Endothelial cell of umbilical vein (primary cell): Measurements from ENCODE around the gene LRRIQ4. TPM values are rescaled to one million over a fixed set of nuclear protein-coding genes. Genes with fewer than 3 reads are reported as not detected.

Experiments used
- BruUV-seq: library from RNA; stranded (reverse); fragments of 400-500 nt; replicated peaks from 2 replicates; lab custom pipeline; 2021; lab: Mats Ljungman, UMichigan
- CTCF ChIA-PET: fragments of 300-600, 350-600 bp; sonication (Branson Sonifier 250); formaldehyde crosslinking; loops from one replicate; lab custom pipeline; 2021; ENCODE audit warnings: antibody characterized with exemption, inconsistent platforms; lab: Charles Lee
- POLR2A ChIA-PET: fragments of 300-600, 350-600 bp; sonication (Branson Sonifier 250); formaldehyde crosslinking; loops from one replicate; lab custom pipeline; 2021; ENCODE audit warnings: antibody characterized with exemption, inconsistent platforms; lab: Charles Lee
- DNase-seq: peaks from one replicate; pipeline ENCODE4 v3.0.0-alpha.2; 2011; ENCODE audit warnings: low read depth, low spot score
- FAIRE-seq: peaks from 2 replicates; lab custom pipeline; 2011; peaks lifted over from hg19 to GRCh38; lab: Jason Lieb, UNC
- H2AFZ ChIP-seq: 2 replicates; pipeline ENCODE4 v1.6.0; 2012; ENCODE audit warnings: low read depth, low read length, control low read depth, inconsistent platforms
- H3K27ac ChIP-seq: 2 replicates; pipeline ENCODE4 v1.5.1; 2011; ENCODE audit warnings: low read depth, mild to moderate bottlenecking, control low read depth, low read length, moderate library complexity; ENCODE audit not compliant: insufficient read depth
- H3K27me3 ChIP-seq, 2 experiments: 2 replicates each; pipeline versions ENCODE4 v1.6.0 to v1.6.1; 2011; ENCODE audit warnings: low read length in 2 of 2, mixed read lengths in 1 of 2; ENCODE audit not compliant: control insufficient read depth in 2 of 2, insufficient read depth in 2 of 2
- H3K36me3 ChIP-seq, 2 experiments: 2 replicates in 1 of 2; 3 replicates in 1 of 2; pipeline ENCODE4 v1.5.1; 2011; ENCODE audit warnings: low read length in 2 of 2, mild to moderate bottlenecking in 1 of 2, moderate library complexity in 1 of 2; ENCODE audit not compliant: control insufficient read depth in 2 of 2, insufficient read depth in 2 of 2; ENCODE audit errors: extremely low read depth in 1 of 2
- H3K4me1 ChIP-seq: 3 replicates; pipeline ENCODE4 v1.5.1; 2011; ENCODE audit warnings: mild to moderate bottlenecking, low read length; ENCODE audit not compliant: control insufficient read depth, insufficient read depth; ENCODE audit errors: extremely low read depth
- H3K4me2 ChIP-seq: 2 replicates; pipeline ENCODE4 v1.6.1; 2011; ENCODE audit warnings: low read length, control low read depth, mixed read lengths; ENCODE audit not compliant: insufficient read depth
- H3K4me3 ChIP-seq, 3 experiments: fragments of 200-600 bp in 1 of 3; sonication (generic), shearing (Covaris generic) in 1 of 3; replicated peaks in 1 of 3; 2 replicates each; pipeline ENCODE4 v1.5.1; 2011 to 2016; ENCODE audit warnings: control low read depth in 3 of 3, low read length in 3 of 3, mild to moderate bottlenecking in 2 of 3, inconsistent platforms in 1 of 3, low read depth in 1 of 3, moderate library complexity in 1 of 3; ENCODE audit not compliant: insufficient read depth in 1 of 3
- H3K79me2 ChIP-seq: 2 replicates; pipeline ENCODE4 v1.6.0; 2012; ENCODE audit warnings: low read length, inconsistent platforms; ENCODE audit not compliant: control insufficient read depth, insufficient read depth
- H3K9ac ChIP-seq: replicated peaks from 2 replicates; pipeline ENCODE3; 2011; ENCODE audit warnings: low read length, control low read depth; ENCODE audit not compliant: insufficient read depth; ENCODE audit errors: extremely low read depth
- H3K9me1 ChIP-seq: replicated peaks from 3 replicates; pipeline ENCODE4 v1.6.0; 2011; ENCODE audit warnings: mild to moderate bottlenecking, low read length; ENCODE audit not compliant: control insufficient read depth, insufficient read depth; ENCODE audit errors: extremely low read depth
- H3K9me3 ChIP-seq: replicated peaks from 2 replicates; pipeline ENCODE4 v1.5.1; 2012; ENCODE audit warnings: low read length, inconsistent platforms; ENCODE audit not compliant: control insufficient read depth, insufficient read depth
- H4K20me1 ChIP-seq: replicated peaks from 2 replicates; pipeline ENCODE3; 2011; ENCODE audit warnings: mild to moderate bottlenecking, low read length; ENCODE audit not compliant: control insufficient read depth, insufficient read depth; ENCODE audit errors: extremely low read depth
- CTCF ChIP-seq, 2 donors: IDR thresholded peaks; 1 replicate in 1 of 2; 2 replicates in 1 of 2; pipeline ENCODE4 v1.5.1; 2011; ENCODE audit warnings: low read length in 2 of 2, mild to moderate bottlenecking in 2 of 2, moderate library complexity in 2 of 2, control low read depth in 1 of 2, inconsistent platforms in 1 of 2, low read depth in 1 of 2; ENCODE audit not compliant: insufficient read depth in 1 of 2; ENCODE audit errors: extremely low read depth in 1 of 2
- EZH2 ChIP-seq: IDR thresholded peaks from 2 replicates; pipeline ENCODE4 v1.6.1; 2012; ENCODE audit warnings: borderline replicate concordance, low read depth, mild to moderate bottlenecking, moderate library complexity, low read length, inconsistent platforms; ENCODE audit not compliant: severe bottlenecking
- FOS ChIP-seq: IDR thresholded peaks from 2 replicates; pipeline ENCODE4 v1.6.1; 2011; ENCODE audit warnings: mild to moderate bottlenecking, low read length, moderate library complexity, borderline replicate concordance; ENCODE audit not compliant: insufficient read depth
- GATA2 ChIP-seq: IDR thresholded peaks from 2 replicates; pipeline ENCODE4 v1.7.0; 2011; ENCODE audit warnings: low read depth, mild to moderate bottlenecking, moderate library complexity, mixed read lengths, low read length; ENCODE audit not compliant: insufficient read length, insufficient read depth
- JUN ChIP-seq: IDR thresholded peaks from 2 replicates; pipeline ENCODE4 v1.6.1; 2011; ENCODE audit warnings: borderline replicate concordance, low read depth; ENCODE audit not compliant: insufficient read length, insufficient read depth
- MAX ChIP-seq: IDR thresholded peaks from 2 replicates; pipeline ENCODE4 v1.6.1; 2011; ENCODE audit not compliant: insufficient read depth, insufficient read length
- MYC ChIP-seq: IDR thresholded peaks from one replicate; pipeline ENCODE4 v1.6.1; 2011; ENCODE audit warnings: mild to moderate bottlenecking, low read depth, low read length
- POLR2A ChIP-seq: IDR thresholded peaks from 2 replicates; pipeline ENCODE4 v1.6.1; 2012; ENCODE audit warnings: low read depth, mild to moderate bottlenecking, control low read depth, low read length
- POLR2AphosphoS5 ChIP-seq: IDR thresholded peaks from 2 replicates; pipeline ENCODE4 v1.6.1; 2012; ENCODE audit warnings: low read depth, mild to moderate bottlenecking, control low read depth, low read length, moderate library complexity; ENCODE audit not compliant: insufficient read depth
- dilution Hi-C: fragments of 300-500 bp; cut with MboI; formaldehyde crosslinking; loops from one replicate; pipeline ENCODE4 v1.15.0; 2019; ENCODE audit warnings: low sequenced_read_pairs; ENCODE audit not compliant: extremely low pct_ligation_motif_present
- intact Hi-C: fragments of 100-400 bp; cut with micrococcal nuclease; formaldehyde crosslinking; loops from one replicate; pipeline ENCODE4 v1.10.0; 2022
- polyA plus RNA-seq, 4 experiments: library from polyadenylated mRNA; depleted of rRNA in 3 of 4; stranded (reverse) in 3 of 4; unstranded in 1 of 4; fragments of >200 nt; gene quantifications; 2 replicates each; pipeline versions ENCODE4 v1.2.1 to v1.2.3, GENCODE V29; 2011 to 2012; ENCODE audit warnings: missing spikeins in 1 of 4
- total RNA-seq: library from RNA; stranded (reverse); gene quantifications from 2 replicates; pipeline ENCODE4 v1.2.3, GENCODE V29; 2021

LRRIQ4 gene
- total and polyA plus RNA-seq, 2 donors (not counting 3 experiments of a cell fraction or from before 2014, with no cell fraction given) = 0.04 TPM; not detected in 1

- Histone ChIP-seq H3K9me3 (no peaks in the 10 kb centered on the region), H2AFZ (no peak overlapping the region), H3K9me1 (no peaks in the 10 kb centered on the region), H4K20me1 (no peaks in the 10 kb centered on the region), H3K27me3 (no peaks in the 10 kb centered on the region), H3K4me1 (peaks cover 15% of the 10 kb centered on the region), H3K9ac (no peak overlapping the region), H3K79me2 (no peaks in the 10 kb centered on the region), H3K27ac (no peak overlapping the region), H3K4me3 (no peak overlapping the region), H3K4me2 (no peak overlapping the region), H3K36me3 (no peaks in the 10 kb centered on the region)
- CTCF ChIA-PET = interaction anchor here (0.6 to 1.9 kb wide), 3 partner anchors 10 to 90 kb away, joined by 3 to 9 read pairs (median 5); no protein-coding TSS in a partner anchor
- intact Hi-C loops (no loop called here), dilution Hi-C loops (no loop called here)
- POLR2A ChIA-PET = interaction anchor here (0.6 kb wide), 2 partner anchors 26 to 349 kb away, joined by 3 read pairs; no protein-coding TSS in a partner anchor
- no peak for DNase-seq
- FAIRE-seq = no peak
- no TSS peak for BruUV-seq
- TF ChIP-seq CTCF (IDR thresholded peaks at IDR 0.05; ENCODE audit: extremely low read depth in 1 of 2, insufficient read depth in 1 of 2, low read depth in 1 of 2, low read length in 2 of 2) (no peak), FOS (no peak), GATA2 (no peak), MAX (no peak), EZH2 (no peak), POLR2AphosphoS5 (no peak), MYC (no peak), JUN (no peak), POLR2A (no peak)
Measured at GRCh38 chr3:169809230-169809795, 3.4 kb upstream of the LRRIQ4 start.
